A549 (cell line): ENCODE results near the gene ABCB4.

Experiments
- HOXA7 ChIP-seq: fragments of 250-450 bp; sonication (Bioruptor Pico); IDR thresholded peaks from 2 replicates; pipeline ENCODE4 v1.5.0; 2020; ENCODE audit warnings: mild to moderate bottlenecking, moderate library complexity
- MAFK ChIP-seq: fragments of 450-650 bp; IDR thresholded peaks from 2 replicates; pipeline ENCODE4 v1.6.1; 2014; ENCODE audit not compliant: partially characterized antibody
- MYC ChIP-seq: IDR thresholded peaks from 2 replicates; pipeline ENCODE4 v1.6.1; 2012; ENCODE audit warnings: mild to moderate bottlenecking, inconsistent platforms, low read length, improper control_type of control experiment, borderline replicate concordance
- SMC3 ChIP-seq: fragments of >200 bp; sonication (Bioruptor Twin); formaldehyde crosslinking; IDR thresholded peaks from 3 replicates; pipeline ENCODE4 v1.6.1; 2018; ENCODE audit warnings: inconsistent platforms
- TP53 ChIP-seq: fragments of 250-450 bp; sonication (Bioruptor Pico); IDR thresholded peaks from 2 replicates; pipeline ENCODE4 v1.5.0; 2021; ENCODE audit warnings: mild to moderate bottlenecking, moderate library complexity
- TF ChIP-seq, protein P1 (sequence below): IDR thresholded peaks from 2 replicates; pipeline ENCODE4 v1.6.1; 2012
- TF ChIP-seq, protein P2 (sequence below): fragments of >200 bp; sonication (Bioruptor Twin); formaldehyde crosslinking; IDR thresholded peaks from 3 replicates; pipeline ENCODE4 v1.5.1; 2016

DNA sequence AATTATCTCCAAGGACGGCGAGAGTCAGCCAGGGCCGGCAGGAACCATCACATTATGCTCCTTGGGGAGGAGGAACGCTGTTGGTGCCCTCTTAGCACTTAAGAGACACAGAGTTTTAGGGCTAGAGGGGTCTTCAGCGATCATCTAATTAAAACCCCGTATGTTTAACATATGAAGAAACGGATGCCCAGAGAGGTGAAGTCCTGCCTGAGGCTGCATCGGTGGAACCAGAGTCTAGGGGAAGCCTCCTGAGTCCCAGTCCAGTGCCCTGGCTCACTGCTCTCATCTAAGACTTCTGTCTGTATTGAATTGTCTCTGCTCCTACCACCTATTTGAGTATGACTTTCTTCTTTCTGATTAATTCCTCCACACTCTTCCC lies 688 bp upstream of the ABCB4 start:
- TF ChIP-seq, protein P1, sequence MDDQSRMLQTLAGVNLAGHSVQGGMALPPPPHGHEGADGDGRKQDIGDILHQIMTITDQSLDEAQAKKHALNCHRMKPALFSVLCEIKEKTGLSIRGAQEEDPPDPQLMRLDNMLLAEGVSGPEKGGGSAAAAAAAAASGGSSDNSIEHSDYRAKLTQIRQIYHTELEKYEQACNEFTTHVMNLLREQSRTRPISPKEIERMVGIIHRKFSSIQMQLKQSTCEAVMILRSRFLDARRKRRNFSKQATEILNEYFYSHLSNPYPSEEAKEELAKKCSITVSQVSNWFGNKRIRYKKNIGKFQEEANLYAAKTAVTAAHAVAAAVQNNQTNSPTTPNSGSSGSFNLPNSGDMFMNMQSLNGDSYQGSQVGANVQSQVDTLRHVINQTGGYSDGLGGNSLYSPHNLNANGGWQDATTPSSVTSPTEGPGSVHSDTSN: no peak
- TF ChIP-seq TP53: no peak
- TF ChIP-seq, protein P2, sequence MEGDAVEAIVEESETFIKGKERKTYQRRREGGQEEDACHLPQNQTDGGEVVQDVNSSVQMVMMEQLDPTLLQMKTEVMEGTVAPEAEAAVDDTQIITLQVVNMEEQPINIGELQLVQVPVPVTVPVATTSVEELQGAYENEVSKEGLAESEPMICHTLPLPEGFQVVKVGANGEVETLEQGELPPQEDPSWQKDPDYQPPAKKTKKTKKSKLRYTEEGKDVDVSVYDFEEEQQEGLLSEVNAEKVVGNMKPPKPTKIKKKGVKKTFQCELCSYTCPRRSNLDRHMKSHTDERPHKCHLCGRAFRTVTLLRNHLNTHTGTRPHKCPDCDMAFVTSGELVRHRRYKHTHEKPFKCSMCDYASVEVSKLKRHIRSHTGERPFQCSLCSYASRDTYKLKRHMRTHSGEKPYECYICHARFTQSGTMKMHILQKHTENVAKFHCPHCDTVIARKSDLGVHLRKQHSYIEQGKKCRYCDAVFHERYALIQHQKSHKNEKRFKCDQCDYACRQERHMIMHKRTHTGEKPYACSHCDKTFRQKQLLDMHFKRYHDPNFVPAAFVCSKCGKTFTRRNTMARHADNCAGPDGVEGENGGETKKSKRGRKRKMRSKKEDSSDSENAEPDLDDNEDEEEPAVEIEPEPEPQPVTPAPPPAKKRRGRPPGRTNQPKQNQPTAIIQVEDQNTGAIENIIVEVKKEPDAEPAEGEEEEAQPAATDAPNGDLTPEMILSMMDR: no peak
- no peak for TF ChIP-seq HOXA7
- TF ChIP-seq MYC: no peak
- TF ChIP-seq MAFK: no peak
- no peak for TF ChIP-seq SMC3
